DMS79 treated with DMSO at 0.1 percent for 48 hours (cell line): ENCODE results near the gene TEX29.
A peak's percentile ranks its signal among the peaks of the same experiment; 100 is the strongest.

Experiments
- DNase-seq: peaks from one replicate; lab custom pipeline; 2025; lab: John Stamatoyannopoulos, UW

The TEX29 gene

DNA sequence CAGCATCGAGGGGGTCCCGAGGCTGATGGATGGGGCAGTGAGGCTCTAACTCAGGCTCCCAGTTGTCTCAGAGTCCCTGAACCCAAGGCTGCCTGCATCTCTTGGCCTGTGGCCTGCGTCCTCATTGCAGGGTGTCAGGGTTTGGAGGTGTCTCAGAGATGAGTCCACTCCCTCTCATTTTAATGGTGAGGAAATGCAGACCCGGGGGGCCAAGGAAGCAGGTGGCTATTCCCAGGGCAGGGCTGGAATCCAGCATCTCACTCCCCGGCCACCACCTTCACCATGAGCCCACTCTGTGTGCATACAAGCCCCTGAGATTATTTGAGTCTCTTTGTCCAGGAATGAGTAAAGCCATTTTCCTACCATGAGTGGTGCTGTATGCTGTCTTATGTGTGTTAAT, 21.4 kb downstream of the TEX29 start:
- DNase-seq, result no peak

DNA sequence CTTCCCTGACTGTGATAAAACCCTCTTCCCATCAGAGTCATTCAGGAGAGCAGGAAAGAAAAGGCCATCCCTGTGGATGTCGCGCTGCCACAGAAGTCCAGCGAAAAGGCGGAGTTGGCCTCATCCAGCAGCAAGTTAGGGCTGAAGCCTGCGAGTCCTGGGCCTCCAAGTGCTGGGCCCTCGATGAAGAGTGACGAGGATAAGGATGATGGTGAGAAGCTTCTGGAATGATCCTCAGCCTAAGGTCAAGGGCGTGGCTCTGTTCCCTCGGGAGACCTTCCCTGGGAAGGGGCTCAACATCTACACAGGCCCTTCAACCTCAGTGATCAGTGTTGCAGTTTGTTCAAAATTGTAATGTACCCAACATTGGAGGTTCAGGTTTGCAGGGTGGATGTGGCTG, 22.3 kb downstream of the TEX29 start:
- no peak for DNase-seq

DNA sequence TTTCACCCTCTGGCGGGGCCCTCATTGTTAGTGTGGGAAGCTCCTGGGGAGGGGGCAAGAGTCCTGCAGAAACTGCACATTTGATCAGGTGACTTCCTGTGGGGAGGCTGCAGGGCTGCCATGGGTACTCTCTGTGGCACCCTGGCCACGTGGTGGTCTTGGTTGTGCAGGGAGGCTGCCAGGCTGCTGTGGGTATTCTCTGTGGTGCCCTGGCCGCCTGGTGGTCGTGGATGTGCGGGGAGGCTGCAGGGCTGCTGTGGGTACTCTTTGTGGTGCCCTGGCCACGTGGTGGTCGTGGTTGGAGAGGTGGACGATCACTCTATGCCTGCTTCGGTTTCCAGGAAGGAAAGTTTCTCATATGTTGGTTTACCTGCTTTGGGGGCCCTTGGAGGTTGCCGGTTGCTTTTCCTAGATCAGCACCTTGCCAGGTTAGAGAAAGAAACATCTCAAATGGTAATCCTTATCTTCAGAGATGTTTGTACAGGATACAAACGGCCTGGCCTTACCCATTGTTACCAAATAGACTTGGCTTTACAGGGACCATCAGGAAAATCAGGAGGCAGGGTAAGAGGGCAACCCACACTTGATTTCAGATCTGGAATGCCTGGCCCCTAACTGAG, 22.9 kb downstream of the TEX29 start:
- no peak for DNase-seq

DNA sequence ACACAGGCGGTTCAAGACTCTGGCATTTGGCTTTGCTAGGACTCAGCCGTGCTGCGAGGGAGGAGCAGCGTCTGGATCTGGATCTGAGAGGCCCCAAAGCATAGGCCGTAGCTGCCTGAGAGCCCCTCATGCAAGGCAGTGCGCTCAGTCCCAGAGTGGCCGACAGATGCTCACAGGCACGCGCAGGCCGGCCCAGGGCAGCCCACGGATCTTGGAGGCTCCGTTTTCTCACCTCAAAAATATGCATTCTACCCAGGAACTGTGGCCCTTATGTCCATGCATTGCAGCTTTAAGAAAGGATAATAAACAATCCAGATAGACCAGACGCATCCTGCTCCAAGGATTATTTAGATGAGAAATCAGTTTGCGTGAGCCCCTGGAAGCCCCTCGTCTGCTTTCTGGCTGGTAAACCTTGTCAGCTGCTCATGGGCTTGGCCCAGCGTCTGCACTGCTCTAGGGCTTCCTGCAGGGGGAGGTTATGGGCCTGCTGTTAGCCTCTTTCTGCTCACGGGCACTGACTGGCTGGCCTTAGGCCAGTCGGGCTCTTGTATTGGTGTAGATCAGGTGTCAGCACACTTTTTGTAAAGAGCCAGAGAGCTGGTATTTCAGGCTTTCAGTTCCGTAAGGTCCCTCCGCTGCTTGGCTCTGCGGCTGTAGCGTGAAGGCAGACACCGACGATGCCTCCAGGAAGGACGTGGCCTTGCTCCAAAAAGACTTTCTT, 24.2 kb downstream of the TEX29 start:
- DNase-seq, result peak; percentile 97

DNA sequence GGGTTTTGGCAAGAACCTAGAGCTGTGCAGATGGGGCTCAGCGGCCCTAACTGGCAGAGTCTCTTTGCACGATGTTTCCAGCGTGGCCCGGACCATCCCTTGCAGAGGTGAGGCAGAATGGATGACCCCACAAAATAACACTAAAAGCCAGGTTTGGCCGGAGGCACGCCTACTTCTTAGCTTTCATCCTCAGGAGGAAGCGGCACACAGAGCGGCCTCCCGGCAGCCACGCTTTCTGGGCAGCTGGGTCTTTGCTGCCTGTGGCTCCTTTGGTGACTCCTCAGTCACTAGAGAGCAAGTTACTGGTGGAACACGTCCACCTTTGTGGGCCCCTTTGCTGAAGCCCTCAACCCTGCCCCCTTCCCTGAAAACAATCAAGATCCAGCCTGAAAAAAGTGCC, 25.2 kb downstream of the TEX29 start:
- DNase-seq, result no peak

DNA sequence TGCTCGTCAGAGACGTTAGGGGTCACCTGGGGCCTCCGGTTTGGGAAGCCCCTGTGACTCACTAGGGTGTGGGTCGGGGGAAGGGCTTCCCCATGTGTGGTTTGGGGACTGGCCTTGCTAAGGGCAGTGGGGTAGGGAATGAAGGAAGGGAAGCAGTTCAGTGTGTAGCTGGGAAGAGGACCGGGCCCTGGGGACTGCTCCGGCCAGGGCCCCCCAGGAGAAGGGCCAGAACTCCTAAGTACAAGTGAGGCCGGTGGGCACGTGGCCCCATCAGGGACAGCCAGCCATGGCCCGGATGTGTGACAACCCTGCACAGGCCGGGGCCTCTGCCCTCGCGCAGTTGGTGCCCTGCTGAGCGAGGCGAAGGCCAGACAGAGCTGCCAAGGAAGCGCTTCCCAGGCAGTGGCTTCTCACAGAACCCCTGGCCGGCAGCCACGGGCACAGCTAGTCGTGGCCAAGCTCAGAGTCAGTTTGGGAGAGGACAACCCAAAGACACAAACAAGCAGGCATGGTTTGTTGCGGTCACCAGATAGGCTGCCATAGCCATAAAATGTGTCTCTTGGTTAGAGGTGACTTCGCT, 25.7 kb downstream of the TEX29 start:
- no peak for DNase-seq

DNA sequence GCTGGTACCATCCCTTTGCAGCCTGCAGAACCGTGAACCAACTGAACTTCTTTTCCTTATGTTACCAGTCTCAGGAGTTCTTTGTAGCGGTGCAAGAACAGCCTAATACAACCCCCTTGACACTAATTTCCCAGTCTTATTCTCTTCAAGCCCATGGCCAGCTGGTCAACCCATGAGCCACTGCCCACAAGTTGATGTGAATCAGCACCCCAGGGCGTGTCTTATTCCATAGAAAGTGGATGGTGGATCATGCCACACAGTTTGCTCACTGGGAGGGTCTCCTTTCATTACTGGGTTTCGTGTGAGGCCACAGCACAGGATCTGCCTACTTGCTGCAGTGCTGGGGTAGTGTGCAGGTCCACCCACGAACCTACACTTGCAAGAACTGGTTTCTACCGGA, 27.0 kb downstream of the TEX29 start:
- DNase-seq, result no peak

DNA sequence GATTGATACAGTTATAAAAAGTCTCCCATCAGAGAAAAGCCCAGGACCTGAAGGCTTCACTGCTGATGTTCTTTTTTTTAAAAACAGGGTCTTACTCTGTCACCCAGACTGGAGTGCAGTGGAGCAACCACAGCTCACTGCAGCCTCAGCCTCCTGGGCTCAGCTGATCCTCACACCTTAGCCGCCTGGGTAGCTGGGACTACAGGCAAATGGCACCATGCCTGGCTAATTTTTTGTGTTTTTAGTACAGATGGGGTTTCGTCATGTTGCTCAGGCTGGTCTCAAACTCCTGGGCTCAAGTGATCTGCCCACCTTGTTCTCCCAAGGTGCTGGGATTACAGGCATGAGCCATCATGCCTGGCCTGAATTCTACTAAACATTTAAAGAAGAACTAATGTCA, 33.1 kb downstream of the TEX29 start:
- no peak for DNase-seq

DNA sequence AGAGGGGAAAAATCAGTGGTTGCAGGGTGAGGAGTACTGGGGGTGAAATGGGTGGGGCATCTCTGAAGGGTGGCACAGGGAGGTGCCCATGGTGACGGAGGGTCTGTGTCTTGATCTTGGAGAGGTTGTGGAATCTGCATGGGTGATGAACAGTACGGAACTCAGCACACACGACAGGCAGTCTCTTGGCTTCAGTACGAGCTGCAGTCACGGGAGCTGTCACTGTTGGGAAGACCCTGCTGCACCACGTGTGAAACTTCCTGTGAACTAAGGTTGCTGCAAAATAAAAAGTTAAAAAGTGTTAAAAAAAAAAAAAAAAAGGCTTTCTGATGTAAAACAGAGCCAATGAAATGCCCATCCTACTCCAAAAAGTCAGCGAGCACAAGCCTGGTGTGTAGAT, 34.3 kb downstream of the TEX29 start:
- DNase-seq, result no peak

DNA sequence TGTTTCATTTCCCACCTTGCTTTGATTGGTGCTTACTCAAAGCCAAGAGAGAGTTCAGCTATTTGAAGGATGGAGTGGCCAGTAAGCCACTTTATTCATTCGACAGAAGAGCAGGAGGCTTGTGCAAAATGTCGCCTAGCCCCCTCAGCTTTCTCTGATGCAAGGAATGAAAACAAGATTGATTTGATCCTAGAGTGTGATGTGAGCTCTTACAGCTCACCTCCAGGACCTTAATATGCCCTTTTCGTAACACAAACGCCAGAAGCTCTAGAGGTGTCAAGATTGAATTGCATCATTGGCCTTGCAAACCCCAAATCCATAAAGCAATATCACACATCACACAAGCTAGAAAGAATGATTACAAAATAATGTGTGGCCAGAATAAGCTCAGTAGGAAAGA, 36.4 kb downstream of the TEX29 start:
- no peak for DNase-seq

DNA sequence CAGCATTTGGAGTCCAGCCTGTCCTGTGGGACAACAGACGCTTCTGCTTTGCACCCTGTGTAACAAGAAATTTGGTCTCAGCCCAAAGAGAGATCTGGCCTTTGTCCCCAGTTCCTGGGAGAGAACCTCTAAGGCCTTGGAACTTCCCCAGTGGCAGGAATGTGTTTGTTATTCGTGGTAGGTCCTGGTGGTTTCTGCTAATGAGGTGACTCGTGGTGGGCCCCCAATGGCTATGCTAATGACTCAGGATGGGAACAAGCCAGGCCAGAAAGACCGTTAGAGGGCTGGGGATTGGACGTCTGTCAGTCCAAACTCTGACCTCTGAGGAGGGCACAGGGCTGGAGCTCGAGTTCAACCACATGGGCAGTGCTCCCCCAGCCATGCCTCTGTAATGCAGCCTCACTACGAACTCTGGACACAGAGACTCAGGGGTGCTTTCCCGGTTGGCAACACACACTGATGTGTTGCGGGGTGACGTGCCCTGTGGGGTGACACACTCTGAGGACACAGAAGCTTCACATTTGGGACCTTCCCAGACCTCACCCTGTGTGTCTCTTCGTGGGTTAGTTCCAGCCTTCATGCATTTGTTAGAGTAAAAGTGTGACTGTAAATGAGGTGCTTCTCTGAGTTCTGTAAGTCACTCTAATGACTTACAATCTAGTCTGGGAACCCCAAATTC, 38.9 kb downstream of the TEX29 start:
- DNase-seq, result no peak

DNA sequence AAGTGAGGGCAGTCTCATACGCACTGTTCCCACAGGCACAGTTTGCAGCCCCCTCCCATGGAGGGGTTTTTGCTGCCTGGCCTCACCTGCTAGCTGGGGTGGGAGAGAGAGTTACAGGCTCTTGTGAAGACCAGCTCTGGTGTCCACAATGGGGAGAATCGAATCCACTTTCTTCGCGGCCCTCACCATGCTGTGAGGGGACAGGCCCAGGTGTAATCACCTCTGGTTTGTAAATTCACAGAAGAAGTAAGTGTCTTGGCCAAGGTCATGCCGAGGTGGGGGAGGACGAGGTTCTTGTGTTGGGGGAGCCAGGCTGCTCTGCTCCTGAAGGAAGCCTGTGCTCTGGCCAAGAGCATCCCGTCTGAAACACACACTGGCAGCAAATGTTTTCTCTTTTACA, 39.5 kb downstream of the TEX29 start:
- no peak for DNase-seq

DNA sequence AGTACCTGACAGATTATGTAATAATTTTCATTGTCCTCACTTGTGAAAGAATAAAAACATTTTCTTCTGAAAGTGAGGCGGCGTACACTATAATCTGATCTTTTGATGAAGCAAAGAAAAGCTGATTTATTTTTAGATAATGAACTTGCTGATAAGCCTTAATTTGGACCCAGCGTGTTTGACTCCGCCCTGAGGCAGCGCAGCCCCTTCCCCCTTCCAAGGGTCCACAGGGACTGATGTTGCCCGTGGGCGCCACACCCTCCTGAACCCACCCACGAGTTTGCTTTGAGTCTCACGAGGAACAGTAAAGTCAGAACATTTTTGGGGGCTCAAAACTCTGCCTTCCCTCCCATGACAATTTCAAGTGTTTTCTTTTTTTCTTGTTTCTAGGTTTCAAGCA, 40.0 kb downstream of the TEX29 start:
- no peak for DNase-seq

DNA sequence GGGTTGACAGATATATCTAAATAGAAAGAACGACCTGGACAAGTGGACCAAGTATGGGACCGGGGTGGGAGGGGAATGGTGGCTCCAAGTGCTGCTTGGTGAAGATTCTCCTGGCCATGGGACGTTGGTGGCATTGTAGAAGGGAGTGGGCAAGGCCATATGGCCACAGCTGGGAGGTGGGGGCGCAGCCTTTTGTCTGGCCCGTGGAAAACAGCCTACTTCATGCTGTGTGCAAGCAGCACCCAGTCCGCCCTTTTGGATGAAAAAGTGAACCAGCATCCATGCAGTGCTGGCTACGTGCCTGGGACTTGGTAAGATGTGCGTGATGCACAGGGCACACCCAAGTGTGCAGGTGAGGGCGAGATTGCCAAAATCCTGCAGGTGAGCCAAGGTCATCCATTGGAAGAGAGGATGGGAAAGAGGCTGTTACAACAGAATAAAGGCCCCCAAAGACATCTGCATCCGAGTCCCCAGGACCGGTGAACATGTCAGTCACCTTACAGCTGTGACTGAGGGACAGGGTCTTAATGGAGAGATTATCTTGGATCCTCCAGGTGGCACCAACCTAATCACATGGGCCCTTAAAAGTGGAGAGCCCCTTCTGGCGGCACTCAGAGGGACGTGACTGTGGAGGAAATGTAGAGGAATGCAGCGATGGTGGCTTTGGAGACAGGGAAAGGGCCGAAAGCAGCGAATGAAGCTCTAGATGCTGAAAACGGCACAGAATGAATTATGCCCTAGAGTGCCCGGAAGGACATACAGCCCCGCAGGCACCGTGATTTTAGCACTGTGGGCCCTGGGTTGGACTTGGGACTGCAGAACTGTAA, 40.8 kb downstream of the TEX29 start:
- DNase-seq, result no peak

DNA sequence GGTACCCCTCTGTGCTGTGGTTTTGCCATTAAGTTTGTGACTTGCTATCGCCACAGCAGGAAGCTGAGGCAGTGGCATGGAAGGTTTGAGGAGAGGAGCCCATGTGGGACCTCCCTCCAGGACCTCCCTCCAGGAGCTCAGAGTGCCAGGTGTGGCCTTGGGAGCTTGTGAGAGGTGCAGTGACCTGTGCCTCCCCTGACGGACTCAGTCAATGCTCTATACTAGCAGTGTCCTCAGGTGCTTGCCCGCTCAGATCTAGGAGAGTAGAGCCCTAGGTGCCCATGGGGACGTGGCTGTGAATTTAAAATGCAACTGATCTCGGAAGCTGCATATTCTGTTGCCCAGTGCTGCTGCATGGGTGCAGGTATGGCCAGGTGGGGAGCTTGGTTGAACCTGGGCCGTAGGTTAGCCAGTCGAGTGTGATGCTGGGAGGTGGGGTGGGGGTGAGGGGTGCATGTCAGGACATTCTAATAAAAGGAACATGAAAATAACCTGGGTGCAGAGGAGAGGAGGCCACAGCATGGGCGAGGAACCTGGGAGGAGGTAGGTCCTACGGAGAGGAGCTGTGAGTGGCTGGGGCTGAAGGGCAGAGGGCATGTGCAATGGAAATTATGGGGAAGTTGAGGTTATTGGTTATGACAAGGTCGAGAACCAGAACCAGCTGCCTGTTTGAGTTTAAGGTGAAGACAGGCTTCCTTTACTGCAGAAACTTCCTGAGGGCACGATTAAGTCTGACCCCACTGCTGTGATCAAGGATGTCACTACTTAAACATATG, 41.6 kb downstream of the TEX29 start:
- no peak for DNase-seq

DNA sequence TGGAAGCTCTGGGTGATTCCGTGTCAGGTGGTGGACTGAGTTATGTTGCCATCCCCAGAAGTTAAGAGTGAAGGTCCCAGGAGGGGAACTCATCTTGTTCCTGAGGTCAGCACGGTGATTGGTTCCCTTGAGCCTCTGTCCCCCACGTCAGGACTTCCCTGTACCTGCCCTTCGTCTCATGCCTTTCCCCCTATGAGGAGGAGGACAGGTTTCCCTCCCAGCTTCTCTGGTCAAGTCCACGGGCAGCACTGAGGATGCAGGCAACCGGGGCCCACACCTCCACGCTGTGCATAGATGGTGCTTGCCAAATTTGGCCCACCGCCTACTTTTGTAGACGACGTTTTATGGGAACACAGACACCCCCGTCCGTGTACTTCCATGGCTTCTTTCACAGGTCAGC, 42.7 kb downstream of the TEX29 start:
- no peak for DNase-seq

DNA sequence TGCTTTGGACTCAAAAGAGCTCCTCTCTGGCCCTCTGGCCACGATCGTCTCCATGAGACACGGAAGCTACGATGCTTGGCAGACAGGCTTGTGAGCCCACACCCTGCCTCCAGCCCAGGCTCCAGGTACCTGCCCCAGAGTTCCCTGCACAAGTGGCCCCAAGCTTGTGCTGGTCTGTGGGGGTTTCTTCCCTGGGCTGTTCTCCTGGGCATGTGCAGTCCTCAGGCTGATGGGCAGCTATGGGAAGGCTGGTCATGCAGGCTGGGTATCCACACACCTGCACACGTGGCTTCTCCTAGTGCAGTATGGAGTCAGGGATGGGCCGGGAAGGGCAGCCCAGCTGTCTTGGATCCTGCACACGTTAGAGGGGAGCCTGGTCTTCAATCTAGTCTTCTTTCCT, 43.1 kb downstream of the TEX29 start:
- no peak for DNase-seq

DNA sequence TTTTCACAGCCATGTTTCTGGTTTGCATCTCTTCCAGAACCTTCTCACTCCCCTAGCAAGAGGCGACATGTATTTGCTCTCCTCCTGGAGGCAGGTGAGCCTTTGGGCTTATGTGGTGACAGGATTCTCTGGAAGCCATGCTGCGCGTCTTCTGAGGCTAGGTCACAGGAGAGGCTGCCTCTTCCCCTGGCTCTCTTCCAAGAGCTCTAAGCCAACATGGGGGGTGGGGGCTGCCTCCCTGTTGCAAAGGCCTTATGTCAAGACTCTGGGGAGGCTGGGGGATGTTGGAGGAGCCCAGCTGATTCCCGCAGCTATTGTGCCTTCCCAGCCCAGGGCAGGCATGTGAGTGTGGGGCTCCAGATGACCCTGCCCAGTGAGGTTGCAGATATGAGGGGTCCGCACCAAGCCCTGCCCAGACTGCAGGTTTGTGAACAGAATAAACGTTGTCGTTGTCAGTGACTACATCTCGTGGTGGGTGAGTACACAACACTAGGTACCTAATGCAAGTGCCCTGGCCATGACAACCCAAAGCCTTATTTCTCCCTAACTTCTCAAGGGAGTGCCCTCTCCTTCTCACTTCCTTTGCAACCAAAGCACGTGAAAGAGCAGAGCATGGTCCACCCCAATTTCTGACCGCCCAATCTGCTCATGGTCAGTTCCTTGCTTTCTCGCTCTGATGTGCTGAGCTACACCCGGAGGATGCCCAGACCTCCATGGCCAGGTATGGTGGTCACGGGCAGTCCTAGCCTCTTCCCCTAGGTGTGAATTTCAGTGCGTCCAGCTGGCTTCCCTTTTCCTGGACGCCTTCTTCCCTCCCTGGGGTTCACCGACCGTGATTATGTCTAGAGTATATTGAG, 44.9 kb downstream of the TEX29 start:
- no peak for DNase-seq

DNA sequence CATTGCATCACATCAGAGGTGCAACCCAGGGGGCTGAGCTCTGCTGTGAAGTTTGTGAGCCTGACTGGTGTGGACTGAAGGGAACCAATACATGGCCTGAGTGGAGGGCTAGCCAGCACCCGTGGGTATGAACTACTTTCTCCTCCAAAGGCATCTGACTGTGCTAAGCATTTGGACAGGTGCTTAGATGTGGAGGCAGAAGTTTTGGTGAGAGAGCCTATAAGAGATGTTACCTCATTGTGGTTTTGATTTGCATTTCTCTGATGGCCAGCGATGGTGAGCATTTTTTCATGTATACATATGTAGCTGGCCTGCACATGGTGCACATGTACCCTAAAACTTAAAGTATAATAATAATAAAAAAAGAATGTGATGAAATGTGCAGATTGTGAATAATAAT, 46.9 kb downstream of the TEX29 start:
- DNase-seq, result no peak

DNA sequence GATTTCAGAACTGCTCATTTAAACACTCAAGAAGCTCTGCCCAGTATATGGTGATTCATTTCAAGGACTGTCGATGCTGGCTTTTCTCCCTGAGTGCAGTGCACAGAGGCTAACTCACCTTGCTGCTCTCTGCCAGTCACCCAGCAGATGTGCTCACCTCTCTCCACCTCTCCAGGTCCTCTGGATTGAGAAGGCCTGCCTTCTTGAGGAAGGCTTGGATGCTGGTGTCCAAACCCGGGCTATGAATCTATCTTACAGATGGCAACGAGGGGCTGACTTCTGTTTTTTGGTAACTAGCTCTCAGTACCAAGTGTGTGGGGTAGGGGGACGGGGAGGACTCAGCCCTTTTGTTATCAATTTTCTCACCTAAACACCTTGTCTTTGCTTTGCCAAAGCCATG, 47.6 kb downstream of the TEX29 start:
- no peak for DNase-seq

DNA sequence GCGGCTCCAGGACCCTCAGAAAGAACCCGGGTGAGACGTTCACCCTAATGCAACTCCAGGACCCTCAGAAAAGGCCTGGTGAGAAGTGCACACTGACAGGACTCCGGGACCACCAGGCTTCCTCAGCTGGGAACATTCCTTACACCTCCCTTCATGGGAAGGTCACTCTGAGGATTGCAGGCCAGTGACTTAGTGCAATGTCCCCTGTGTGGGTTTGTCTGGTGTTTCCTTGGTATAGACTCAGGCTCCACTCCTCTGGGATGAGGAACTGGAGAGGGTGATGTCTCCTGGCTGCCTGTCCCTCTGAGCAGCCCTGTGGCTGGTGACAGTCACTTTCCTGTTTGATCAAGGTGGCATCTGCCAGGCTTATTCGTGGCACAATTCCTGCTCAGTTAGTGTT, 49.7 kb downstream of the TEX29 start:
- no peak for DNase-seq
